Transverse colon (tissue), 4 donors: ENCODE measurements around the gene CEBPA. TPM values are rescaled to one million over a fixed set of nuclear protein-coding genes. Genes with fewer than 3 reads are reported as not detected.

Experiments used
- DNase-seq: peaks from one replicate; pipeline ENCODE4 v3.0.0-alpha.2; 2019
- H3K27ac ChIP-seq, 4 donors: fragments of 200-600 bp; sonication (generic); 2 replicates each; pipeline ENCODE4 v1.5.1; 2016 to 2018; ENCODE audit warnings: inconsistent platforms in 4 of 4
- H3K27me3 ChIP-seq: fragments of 200-600 bp; sonication (generic); 2 replicates; pipeline ENCODE4 v1.5.1; 2017; ENCODE audit warnings: inconsistent platforms
- H3K36me3 ChIP-seq, 4 donors: fragments of 200-600 bp; sonication (generic); 2 replicates each; pipeline ENCODE4 v1.5.1; 2017 to 2019; ENCODE audit warnings: inconsistent platforms in 4 of 4
- H3K4me1 ChIP-seq, 4 donors: fragments of 200-600 bp; sonication (generic); 2 replicates each; pipeline ENCODE4 v1.5.1; 2017 to 2020; ENCODE audit warnings: inconsistent platforms in 4 of 4
- H3K4me3 ChIP-seq, 4 donors: fragments of 200-600 bp; sonication (generic); 1 replicate in 1 of 4; 2 replicates in 3 of 4; pipeline versions ENCODE4 v1.5.1 to v1.6.1; 2017 to 2019; ENCODE audit warnings: inconsistent platforms in 4 of 4
- H3K9me3 ChIP-seq, 2 donors: fragments of 200-600 bp; sonication (generic); 2 replicates each; pipeline ENCODE4 v1.5.1; 2017 to 2019; ENCODE audit warnings: inconsistent platforms in 2 of 2
- EP300 ChIP-seq: sonication (generic); formaldehyde crosslinking; IDR thresholded peaks from one replicate; pipeline ENCODE4 v1.6.1; 2017; ENCODE audit warnings: antibody characterized with exemption, low read depth
- POLR2A ChIP-seq: fragments of 450-650 bp; IDR thresholded peaks from one replicate; pipeline ENCODE4 v1.6.1; 2016; ENCODE audit warnings: antibody characterized with exemption, mild to moderate bottlenecking, moderate library complexity
- POLR2AphosphoS5 ChIP-seq, 3 donors: sonication (generic); formaldehyde crosslinking; IDR thresholded peaks; one replicate each; pipeline ENCODE4 v1.6.1; 2016; ENCODE audit warnings: antibody characterized with exemption in 3 of 3
- WGBS, 2 donors: methylation state at CpG; one replicate each; pipeline ENCODE4 v1.1.5; 2018; ENCODE audit warnings: low coverage in 1 of 2; 5-methylcytosine and 5-hydroxymethylcytosine counted together
- in situ Hi-C, 4 donors: fragments of 200-750 bp; cut with MboI; loops; one replicate each; pipeline versions ENCODE4 v1.15.0 to v1.15.1; 2017; ENCODE audit warnings: low sequenced_read_pairs in 3 of 4, low pct_ligation_motif_present in 1 of 4, low pct_unique_long_range_greater_than_20kb in 1 of 4
- intact Hi-C: fragments of 100-400 bp; cut with DNase I; formaldehyde crosslinking; loops from one replicate; pipeline ENCODE4 v1.15.1; 2023; ENCODE audit warnings: low total_unique reads
- total RNA-seq, 4 donors: library from RNA; depleted of rRNA; stranded (reverse); fragments of >200 nt; gene quantifications; one replicate each; pipeline ENCODE4 v1.1.0, GENCODE V29; 2016
- TF ChIP-seq, protein P1 (sequence below), 5 experiments: fragments of 200-600 bp in 3 of 5; fragments of 450-650 bp in 2 of 5; sonication (generic) in 3 of 5; IDR thresholded peaks; 1 replicate in 2 of 5; 2 replicates in 3 of 5; pipeline ENCODE4 v1.5.1; 2016 to 2017; ENCODE audit warnings: antibody characterized with exemption in 5 of 5, inconsistent platforms in 3 of 5, mild to moderate bottlenecking in 2 of 5, moderate library complexity in 1 of 5

The CEBPA gene
- total RNA-seq, 4 donors from 2014 or later: 69.4 to 84.2 (median 77.3) TPM

DNA sequence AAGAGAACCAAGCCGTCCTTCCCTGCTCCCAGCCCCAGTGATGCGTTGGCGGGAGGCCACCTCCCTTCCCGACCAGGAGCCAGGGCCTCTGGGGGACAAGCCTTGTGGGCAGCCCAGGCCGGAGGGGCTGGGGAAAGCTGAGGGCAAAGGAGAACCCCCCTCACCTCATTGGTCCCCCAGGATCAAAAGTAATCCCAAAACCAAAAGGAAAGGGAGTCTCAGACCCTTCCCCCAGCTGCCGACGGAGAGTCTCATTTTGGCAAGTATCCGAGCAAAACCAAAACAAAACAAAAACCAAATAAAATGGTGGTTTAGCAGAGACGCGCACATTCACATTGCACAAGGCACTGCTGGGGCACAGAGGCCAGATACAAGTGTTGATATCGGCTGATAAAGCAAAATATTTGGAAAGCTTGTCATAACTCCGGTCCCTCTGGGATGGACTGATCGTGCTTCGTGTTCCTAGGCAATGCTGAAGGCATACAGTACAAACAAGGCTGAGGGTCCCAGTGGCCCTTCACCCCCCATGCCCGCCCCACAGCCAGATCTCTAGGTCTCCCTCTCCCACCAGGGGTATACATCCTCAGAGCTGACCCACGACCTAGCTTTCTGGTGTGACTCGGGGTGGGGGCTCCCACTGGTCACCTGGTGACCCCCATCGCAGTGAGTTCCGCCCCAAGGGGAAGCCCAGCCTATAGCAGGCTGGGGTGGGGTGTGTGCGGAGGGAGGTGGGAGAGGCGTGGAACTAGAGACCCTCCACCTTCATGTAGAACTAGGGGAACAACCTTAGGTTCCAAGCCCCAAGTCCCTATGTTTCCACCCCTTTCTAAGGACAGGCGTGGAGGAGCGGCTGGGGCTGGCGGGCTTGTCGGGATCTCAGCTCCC lies 2.1 kb downstream of the CEBPA start:
- intact Hi-C loops: loop anchor here (10.0 kb wide), 1 partner anchor 65 kb away; no protein-coding TSS in a partner anchor
- H3K36me3 ChIP-seq: no peaks in the 10 kb centered on the region
- peaks cover 9% of the 10 kb centered on the region for H3K27me3 ChIP-seq
- peaks cover 7 to 44% (median 26%) of the 10 kb centered on the region in 4 donors for H3K4me1 ChIP-seq
- peak overlapping the region; percentile 35 to 94 (median 92) for H3K27ac ChIP-seq
- H3K9me3 ChIP-seq: no peaks in the 10 kb centered on the region
- in situ Hi-C loops: no loop called here
- DNase-seq: peak; percentile 24
- 30 to 34% methylated on average over 8 to 25 of the region's 25 CpGs for WGBS, 2 donors
- peak overlapping the region; percentile 37 to 78 (median 65) for H3K4me3 ChIP-seq
- TF ChIP-seq POLR2AphosphoS5 (IDR thresholded peaks at IDR 0.05) (no peak), EP300 (no peak), POLR2A (no peak)
- TF ChIP-seq, protein P1, sequence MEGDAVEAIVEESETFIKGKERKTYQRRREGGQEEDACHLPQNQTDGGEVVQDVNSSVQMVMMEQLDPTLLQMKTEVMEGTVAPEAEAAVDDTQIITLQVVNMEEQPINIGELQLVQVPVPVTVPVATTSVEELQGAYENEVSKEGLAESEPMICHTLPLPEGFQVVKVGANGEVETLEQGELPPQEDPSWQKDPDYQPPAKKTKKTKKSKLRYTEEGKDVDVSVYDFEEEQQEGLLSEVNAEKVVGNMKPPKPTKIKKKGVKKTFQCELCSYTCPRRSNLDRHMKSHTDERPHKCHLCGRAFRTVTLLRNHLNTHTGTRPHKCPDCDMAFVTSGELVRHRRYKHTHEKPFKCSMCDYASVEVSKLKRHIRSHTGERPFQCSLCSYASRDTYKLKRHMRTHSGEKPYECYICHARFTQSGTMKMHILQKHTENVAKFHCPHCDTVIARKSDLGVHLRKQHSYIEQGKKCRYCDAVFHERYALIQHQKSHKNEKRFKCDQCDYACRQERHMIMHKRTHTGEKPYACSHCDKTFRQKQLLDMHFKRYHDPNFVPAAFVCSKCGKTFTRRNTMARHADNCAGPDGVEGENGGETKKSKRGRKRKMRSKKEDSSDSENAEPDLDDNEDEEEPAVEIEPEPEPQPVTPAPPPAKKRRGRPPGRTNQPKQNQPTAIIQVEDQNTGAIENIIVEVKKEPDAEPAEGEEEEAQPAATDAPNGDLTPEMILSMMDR (IDR thresholded peaks at IDR 0.05): no peak

DNA sequence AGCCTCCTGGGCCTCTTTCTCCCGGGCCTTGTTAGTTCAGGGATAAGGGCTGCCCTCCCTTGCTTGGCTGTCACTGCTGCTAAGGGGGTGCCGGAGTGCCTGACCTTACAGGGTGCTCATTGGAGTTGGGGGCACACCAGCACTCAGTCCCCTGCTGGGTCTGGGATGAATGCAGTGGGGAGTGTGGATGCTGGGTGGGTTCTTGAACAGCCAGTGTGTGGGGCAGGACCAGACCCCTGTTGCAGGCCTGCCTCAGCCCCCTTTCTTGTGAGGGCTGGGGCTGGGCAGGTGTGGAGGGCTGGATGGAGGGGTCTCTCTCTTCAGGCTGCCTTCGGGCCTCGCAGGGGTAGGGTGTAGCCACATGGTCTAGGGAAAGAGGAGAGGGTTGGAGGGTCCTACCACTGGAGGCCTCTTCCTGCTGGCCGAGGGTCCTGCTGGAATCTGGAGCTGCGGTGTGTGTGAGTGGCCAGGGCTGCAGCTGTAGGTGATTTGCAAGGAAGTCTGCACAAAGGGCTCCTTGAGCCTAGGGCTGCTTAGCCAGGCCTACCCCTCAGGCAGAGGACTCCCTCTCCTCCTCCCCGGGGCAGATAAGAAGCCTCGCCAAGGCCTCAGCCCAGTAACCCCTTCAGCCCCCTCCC lies 3.2 kb downstream of the CEBPA start:
- intact Hi-C loops: no loop called here
- TF ChIP-seq POLR2A: no peak
- TF ChIP-seq EP300: no peak
- in situ Hi-C loops: no loop called here
- peaks cover under 1 to 36% (median 20%) of the 10 kb centered on the region in 4 donors for H3K4me1 ChIP-seq
- peak; percentile 9 for DNase-seq
- H3K9me3 ChIP-seq: no peaks in the 10 kb centered on the region
- H3K36me3 ChIP-seq: no peaks in the 10 kb centered on the region
- peak overlapping the region in 1 of 4 donors; percentile 93 for H3K27ac ChIP-seq
- peaks cover 9% of the 10 kb centered on the region for H3K27me3 ChIP-seq
- no peak overlapping the region for H3K4me3 ChIP-seq
- WGBS, 2 donors: 73% methylated on average over 8 of the region's 8 CpGs; no CpG with 5 or more reads in 1 of the 2 donors

DNA sequence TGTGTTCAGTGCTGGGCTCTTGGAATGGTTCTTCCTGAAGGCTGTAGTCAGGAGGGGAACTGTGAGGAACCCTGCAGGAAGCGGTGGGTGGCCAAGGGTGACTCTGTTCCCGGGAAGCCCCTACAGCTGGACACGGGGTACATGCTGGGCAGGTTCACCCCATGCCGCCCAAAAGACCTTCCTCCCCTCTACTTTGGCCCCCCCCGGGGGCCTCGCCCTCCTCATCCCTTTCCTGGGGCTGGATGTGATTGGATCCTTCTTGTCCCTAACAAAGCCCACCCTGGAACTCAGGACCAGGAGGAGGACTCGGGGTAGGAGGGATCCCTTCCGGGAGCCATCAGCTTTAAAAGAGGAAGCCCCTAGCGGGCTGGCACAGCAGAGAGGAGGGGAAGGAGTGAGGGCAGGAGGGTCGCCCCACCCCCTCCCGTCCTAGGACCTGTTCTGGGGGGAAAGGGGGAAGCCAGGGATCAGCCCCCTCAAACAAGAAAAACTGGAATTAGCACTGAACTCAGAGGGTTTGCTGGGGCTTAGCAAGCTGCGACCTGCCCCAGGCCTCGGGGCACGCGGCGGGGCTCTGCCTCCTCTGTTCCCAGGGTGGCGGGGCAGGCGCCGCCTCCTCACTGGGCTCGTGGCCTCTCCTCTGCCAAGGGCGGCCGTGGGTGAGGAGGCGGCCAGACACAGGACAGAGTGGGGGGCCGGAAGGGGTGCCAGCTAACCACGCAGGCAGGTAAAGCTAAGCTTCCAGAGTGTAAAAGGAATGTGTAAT lies 4.0 kb downstream of the CEBPA start:
- Histone ChIP-seq H3K4me3 (no peak overlapping the region), H3K4me1 (peaks cover 8 to 38% (median 21%) of the 10 kb centered on the region in 4 donors), H3K36me3 (no peaks in the 10 kb centered on the region), H3K9me3 (no peaks in the 10 kb centered on the region), H3K27ac (no peak overlapping the region), H3K27me3 (peaks cover 9% of the 10 kb centered on the region)
- in situ Hi-C loops (no loop called here), intact Hi-C loops (no loop called here)
- TF ChIP-seq POLR2AphosphoS5 (IDR thresholded peaks at IDR 0.05) (no peak), EP300 (no peak), POLR2A (no peak)
- TF ChIP-seq, protein P1 (IDR thresholded peaks at IDR 0.05): no peak
- peak; percentile 9 for DNase-seq
- 79% methylated on average over 13 of the region's 25 CpGs; no CpG with 5 or more reads in 1 of the 2 donors for WGBS, 2 donors

DNA sequence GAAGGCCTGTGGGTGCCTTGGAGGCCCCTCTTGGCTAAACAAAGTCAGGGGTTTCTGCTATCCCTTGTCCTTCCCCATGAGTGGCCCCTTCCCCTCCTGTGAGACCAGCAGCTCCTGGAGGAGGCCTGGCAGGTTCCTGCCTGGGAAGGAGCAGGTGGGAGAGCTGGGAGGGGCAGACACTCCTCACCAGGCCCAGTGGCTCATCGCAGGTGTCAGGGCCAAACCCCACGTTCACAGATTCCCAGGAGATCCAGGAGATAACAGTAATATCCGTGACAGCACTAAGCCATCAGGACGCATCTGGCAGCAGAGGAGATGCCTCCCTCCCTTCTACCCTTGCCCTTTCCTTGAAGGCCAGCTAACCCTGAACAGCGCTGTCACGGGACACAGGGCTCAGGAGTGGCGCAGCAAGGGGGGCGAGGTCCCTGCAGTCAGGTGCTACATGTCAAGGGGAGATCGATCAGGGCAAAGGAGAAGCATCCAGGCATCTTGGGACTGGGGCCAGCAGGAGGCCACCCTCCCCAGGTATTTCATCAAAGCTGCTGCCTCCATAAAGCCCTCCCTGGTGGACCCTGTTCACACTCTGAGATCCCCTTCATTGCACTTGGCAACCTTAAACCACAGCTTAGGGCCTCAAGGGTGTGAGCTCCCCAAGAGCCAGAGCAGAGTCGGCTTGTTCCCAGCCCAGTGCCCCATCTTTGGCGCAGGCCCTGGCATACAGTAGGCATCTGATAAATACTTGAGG lies 4.8 kb downstream of the CEBPA start:
- Histone ChIP-seq H3K27me3 (peaks cover 9% of the 10 kb centered on the region), H3K9me3 (no peaks in the 10 kb centered on the region), H3K36me3 (no peaks in the 10 kb centered on the region), H3K4me3 (no peak overlapping the region), H3K27ac (no peak overlapping the region), H3K4me1 (peaks cover 13 to 42% (median 27%) of the 10 kb centered on the region in 4 donors)
- TF ChIP-seq POLR2A (no peak), EP300 (no peak), POLR2AphosphoS5 (IDR thresholded peaks at IDR 0.05) (no peak)
- TF ChIP-seq, protein P1 (IDR thresholded peaks at IDR 0.05): no peak
- in situ Hi-C loops: no loop called here
- intact Hi-C loops: no loop called here
- no peak for DNase-seq
- WGBS, 2 donors: 89% methylated on average over 9 of the region's 11 CpGs; no CpG with 5 or more reads in 1 of the 2 donors
